AG04449 (cell line): ENCODE results near the gene DENND6B.

Experiments
- CTCF ChIA-PET: fragments of 350-600 bp; formaldehyde crosslinking; extraction: SDS; loops from one replicate; lab custom pipeline; 2021; ENCODE audit warnings: antibody characterized with exemption; lab: Yijun Ruan, JAX
- POLR2A ChIA-PET: fragments of 400-600, 350-600 bp; formaldehyde crosslinking; extraction: SDS; loops from one replicate; lab custom pipeline; 2020; ENCODE audit warnings: antibody characterized with exemption, inconsistent platforms; lab: Yijun Ruan, JAX
- DNase-seq: peaks from one replicate; pipeline ENCODE4 v3.0.0-alpha.2; 2010; ENCODE audit warnings: low read depth, low spot score
- H3K4me3 ChIP-seq: 2 replicates; pipeline ENCODE4 v1.5.1; 2011; ENCODE audit warnings: low read depth, mild to moderate bottlenecking, control low read depth, low read length
- TF ChIP-seq, protein P1 (sequence below): IDR thresholded peaks from one replicate; pipeline ENCODE4 v1.5.1; 2011; ENCODE audit warnings: mild to moderate bottlenecking, moderate library complexity, low read length, control low read depth, inconsistent platforms; ENCODE audit not compliant: insufficient read depth; ENCODE audit errors: missing control alignments

The DENND6B gene

GRCh38 chr22:50305923-50306566, 20.8 kb downstream of the DENND6B start:
- TF ChIP-seq, protein P1, sequence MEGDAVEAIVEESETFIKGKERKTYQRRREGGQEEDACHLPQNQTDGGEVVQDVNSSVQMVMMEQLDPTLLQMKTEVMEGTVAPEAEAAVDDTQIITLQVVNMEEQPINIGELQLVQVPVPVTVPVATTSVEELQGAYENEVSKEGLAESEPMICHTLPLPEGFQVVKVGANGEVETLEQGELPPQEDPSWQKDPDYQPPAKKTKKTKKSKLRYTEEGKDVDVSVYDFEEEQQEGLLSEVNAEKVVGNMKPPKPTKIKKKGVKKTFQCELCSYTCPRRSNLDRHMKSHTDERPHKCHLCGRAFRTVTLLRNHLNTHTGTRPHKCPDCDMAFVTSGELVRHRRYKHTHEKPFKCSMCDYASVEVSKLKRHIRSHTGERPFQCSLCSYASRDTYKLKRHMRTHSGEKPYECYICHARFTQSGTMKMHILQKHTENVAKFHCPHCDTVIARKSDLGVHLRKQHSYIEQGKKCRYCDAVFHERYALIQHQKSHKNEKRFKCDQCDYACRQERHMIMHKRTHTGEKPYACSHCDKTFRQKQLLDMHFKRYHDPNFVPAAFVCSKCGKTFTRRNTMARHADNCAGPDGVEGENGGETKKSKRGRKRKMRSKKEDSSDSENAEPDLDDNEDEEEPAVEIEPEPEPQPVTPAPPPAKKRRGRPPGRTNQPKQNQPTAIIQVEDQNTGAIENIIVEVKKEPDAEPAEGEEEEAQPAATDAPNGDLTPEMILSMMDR, result no peak
- DNase-seq, result peak; percentile 86
- CTCF ChIA-PET, result interaction anchor here (0.9 to 4.0 kb wide), 15 partner anchors 12 to 220 kb away, joined by 3 to 24 read pairs (median 4); partner anchors contain the start of genes HDAC10 and SCO2
- POLR2A ChIA-PET, result interaction anchor here (0.6 to 4.7 kb wide), 8 partner anchors 9 to 220 kb away, joined by 3 to 43 read pairs (median 4); partner anchors contain the start of genes MAPK12 and SCO2
- peak overlapping the region; percentile 89 for H3K4me3 ChIP-seq

GRCh38 chr22:50305393-50305922, 21.4 kb downstream of the DENND6B start:
- no peak for DNase-seq
- H3K4me3 ChIP-seq, result peak overlapping the region; percentile 89
- TF ChIP-seq, protein P1, result no peak
- ChIA-PET CTCF (interaction anchor here (1.1 to 4.0 kb wide), 11 partner anchors 11 to 220 kb away, joined by 3 to 24 read pairs (median 5); partner anchors contain the start of genes HDAC10 and SCO2), POLR2A (interaction anchor here (0.5 to 4.7 kb wide), 9 partner anchors 9 to 220 kb away, joined by 3 to 43 read pairs (median 3); partner anchors contain the start of genes MAPK12 and SCO2)

- peak overlapping the region; percentile 89 for H3K4me3 ChIP-seq
- ChIA-PET POLR2A (interaction anchor here (0.5 to 4.7 kb wide), 4 partner anchors 11 to 221 kb away, joined by 3 to 43 read pairs (median 3); partner anchors contain the start of gene SCO2), CTCF (interaction anchor here (0.7 to 4.0 kb wide), 11 partner anchors 10 to 62 kb away, joined by 3 to 24 read pairs (median 5); no protein-coding TSS in a partner anchor)
- no peak for DNase-seq
- TF ChIP-seq, protein P1, result no peak
Measured at GRCh38 chr22:50304528-50305392, 22.1 kb downstream of the DENND6B start.

- ChIA-PET CTCF (interaction anchor here (0.7 to 4.0 kb wide), 9 partner anchors 10 to 38 kb away, joined by 3 to 24 read pairs (median 5); no protein-coding TSS in a partner anchor), POLR2A (interaction anchor here (1.2 to 4.7 kb wide), 2 partner anchors 10 to 48 kb away, joined by 3 to 43 read pairs; no protein-coding TSS in a partner anchor)
- DNase-seq, result no peak
- TF ChIP-seq, protein P1, result peak; percentile 11
- peak overlapping the region; percentile 8; the same call in 1 of the 2 replicates for H3K4me3 ChIP-seq
Measured at GRCh38 chr22:50303848-50304527, 22.8 kb downstream of the DENND6B start.

- TF ChIP-seq, protein P1, result no peak
- ChIA-PET POLR2A (interaction anchor here (4.7 kb wide), 1 partner anchor 10 kb away, joined by 43 read pairs; no protein-coding TSS in a partner anchor), CTCF (interaction anchor here (1.3 to 4.0 kb wide), 7 partner anchors 10 to 38 kb away, joined by 3 to 24 read pairs (median 6); no protein-coding TSS in a partner anchor)
- no peak for DNase-seq
- H3K4me3 ChIP-seq, result no peak overlapping the region
Measured at GRCh38 chr22:50303515-50303847, 23.3 kb downstream of the DENND6B start.
